ENCODE results near the gene ZNF79.

Gene ZNF79

GRCh38 chr9:127388037-127388855, 35.9 kb upstream of the ZNF79 start:
- no peak overlapping the region for H3K4me3 ChIP-seq (ENCODE audit: low read depth, low read length)
- TF ChIP-seq, protein P1, sequence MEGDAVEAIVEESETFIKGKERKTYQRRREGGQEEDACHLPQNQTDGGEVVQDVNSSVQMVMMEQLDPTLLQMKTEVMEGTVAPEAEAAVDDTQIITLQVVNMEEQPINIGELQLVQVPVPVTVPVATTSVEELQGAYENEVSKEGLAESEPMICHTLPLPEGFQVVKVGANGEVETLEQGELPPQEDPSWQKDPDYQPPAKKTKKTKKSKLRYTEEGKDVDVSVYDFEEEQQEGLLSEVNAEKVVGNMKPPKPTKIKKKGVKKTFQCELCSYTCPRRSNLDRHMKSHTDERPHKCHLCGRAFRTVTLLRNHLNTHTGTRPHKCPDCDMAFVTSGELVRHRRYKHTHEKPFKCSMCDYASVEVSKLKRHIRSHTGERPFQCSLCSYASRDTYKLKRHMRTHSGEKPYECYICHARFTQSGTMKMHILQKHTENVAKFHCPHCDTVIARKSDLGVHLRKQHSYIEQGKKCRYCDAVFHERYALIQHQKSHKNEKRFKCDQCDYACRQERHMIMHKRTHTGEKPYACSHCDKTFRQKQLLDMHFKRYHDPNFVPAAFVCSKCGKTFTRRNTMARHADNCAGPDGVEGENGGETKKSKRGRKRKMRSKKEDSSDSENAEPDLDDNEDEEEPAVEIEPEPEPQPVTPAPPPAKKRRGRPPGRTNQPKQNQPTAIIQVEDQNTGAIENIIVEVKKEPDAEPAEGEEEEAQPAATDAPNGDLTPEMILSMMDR (IDR thresholded peaks at IDR 0.05; ENCODE audit: borderline replicate concordance, insufficient read depth, low read depth, low read length), result no peak

DNA sequence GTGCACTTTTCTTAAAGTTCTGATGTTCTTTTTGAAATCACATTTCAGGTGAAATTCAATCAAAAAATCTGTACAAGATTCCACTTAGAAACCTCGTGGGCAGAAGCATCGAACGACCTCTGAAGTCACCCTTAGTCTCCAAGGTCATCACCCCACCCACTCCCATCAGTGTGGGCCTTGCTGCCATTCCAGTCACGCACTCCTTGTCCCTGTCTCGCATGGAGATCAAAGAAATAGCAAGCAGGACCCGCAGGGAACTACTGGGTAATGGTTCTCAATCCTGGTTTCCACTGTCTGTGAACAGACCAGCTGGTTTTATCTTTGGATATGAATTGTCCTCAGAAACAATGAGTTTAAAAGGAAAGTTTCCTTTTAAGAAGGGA, 35.3 kb upstream of the ZNF79 start:
- no peak overlapping the region for H3K4me3 ChIP-seq (ENCODE audit: low read depth, low read length)

GRCh38 chr9:127389381-127390247, 34.6 kb upstream of the ZNF79 start:
- TF ChIP-seq, protein P1 (IDR thresholded peaks at IDR 0.05; ENCODE audit: borderline replicate concordance, insufficient read depth, low read depth, low read length), result no peak

More for the DNA sequence above, 35.3 kb upstream of the ZNF79 start:
- TF ChIP-seq, protein P1 (IDR thresholded peaks at IDR 0.05; ENCODE audit: borderline replicate concordance, insufficient read depth, low read depth, low read length), result no peak

DNA sequence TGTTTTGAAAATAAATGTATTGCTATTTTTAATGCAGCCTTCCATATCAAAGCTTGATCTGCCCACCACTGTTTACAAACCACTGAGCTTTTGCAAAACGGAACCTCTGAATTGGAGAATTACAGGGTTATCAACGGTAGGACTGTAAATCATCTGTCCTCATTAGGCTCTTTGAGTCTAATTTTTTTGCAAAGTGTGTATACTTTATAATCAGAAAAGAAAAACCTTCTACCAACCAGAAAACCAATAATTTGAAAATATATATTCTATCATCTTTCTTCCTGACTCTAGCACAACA, 34.0 kb upstream of the ZNF79 start:
- TF ChIP-seq, protein P1 (IDR thresholded peaks at IDR 0.05; ENCODE audit: borderline replicate concordance, insufficient read depth, low read depth, low read length), result no peak
- H3K4me3 ChIP-seq (ENCODE audit: low read depth, low read length), result no peak overlapping the region

More at GRCh38 chr9:127389381-127390247, 34.6 kb upstream of the ZNF79 start:
- H3K4me3 ChIP-seq (ENCODE audit: low read depth, low read length), result no peak overlapping the region

- TF ChIP-seq, protein P1 (IDR thresholded peaks at IDR 0.05; ENCODE audit: borderline replicate concordance, insufficient read depth, low read depth, low read length), result no peak
- no peak overlapping the region for H3K4me3 ChIP-seq (ENCODE audit: low read depth, low read length)
Observed at GRCh38 chr9:127390563-127390962, 33.6 kb upstream of the ZNF79 start.

DNA sequence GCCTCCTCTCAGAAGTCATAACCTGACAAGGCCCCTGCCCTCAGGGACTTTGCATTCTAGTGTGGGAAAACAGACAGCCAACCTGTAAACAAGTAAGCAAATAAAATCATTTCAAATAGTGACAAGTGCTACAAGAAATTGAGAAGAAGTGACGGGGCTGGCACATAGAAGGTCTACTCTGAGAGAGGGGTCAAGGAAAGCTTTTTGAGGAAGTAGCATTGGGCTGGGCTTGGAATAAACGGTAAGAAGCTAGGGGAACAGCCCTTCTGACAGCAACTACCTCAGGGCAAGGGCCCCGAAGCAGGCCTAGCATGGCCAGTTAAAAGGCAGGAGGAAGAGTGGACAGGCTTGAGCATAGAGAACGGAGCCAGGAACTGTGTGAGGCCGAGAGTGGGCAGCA, 32.0 kb upstream of the ZNF79 start:
- H3K4me3 ChIP-seq (ENCODE audit: low read depth, low read length), result no peak overlapping the region
- TF ChIP-seq, protein P1 (IDR thresholded peaks at IDR 0.05; ENCODE audit: borderline replicate concordance, insufficient read depth, low read depth, low read length), result no peak
